GM12864 (cell line): ENCODE results near the gene INPP4B.

Experiments used
- DNase-seq: peaks from one replicate; pipeline ENCODE4 v3.0.0-alpha.2; 2011; ENCODE audit warnings: low read depth
- H3K4me3 ChIP-seq: 2 replicates; pipeline ENCODE4 v1.5.1; 2011; ENCODE audit warnings: mild to moderate bottlenecking, low read depth, low read length, control low read depth
- TF ChIP-seq, protein P1 (sequence below): IDR thresholded peaks from 2 replicates; pipeline ENCODE4 v1.5.1; 2011; ENCODE audit warnings: low read depth, mild to moderate bottlenecking, moderate library complexity, low read length, control low read depth, inconsistent platforms; ENCODE audit errors: missing control alignments

INPP4B gene

DNA sequence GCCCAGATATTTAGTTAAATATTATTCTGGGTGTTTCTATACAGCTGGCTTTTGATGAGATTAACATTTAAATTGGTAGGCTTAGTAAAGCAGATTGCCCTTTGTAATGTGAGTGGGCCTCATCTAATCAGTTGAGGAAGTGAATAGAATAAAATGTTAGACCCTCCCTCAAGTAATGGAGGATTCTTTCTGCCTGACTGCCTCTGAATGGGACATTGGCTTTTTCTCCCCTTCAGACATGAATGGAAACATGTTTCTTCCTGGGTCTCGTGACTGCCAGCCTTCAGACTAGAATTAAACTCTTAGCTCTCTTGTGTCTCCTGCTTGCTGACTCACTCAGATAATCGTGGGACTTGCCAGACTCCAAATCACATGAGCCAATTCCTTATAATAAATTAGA is 266.7 kb downstream of the INPP4B start:
- no peak for DNase-seq
- TF ChIP-seq, protein P1, sequence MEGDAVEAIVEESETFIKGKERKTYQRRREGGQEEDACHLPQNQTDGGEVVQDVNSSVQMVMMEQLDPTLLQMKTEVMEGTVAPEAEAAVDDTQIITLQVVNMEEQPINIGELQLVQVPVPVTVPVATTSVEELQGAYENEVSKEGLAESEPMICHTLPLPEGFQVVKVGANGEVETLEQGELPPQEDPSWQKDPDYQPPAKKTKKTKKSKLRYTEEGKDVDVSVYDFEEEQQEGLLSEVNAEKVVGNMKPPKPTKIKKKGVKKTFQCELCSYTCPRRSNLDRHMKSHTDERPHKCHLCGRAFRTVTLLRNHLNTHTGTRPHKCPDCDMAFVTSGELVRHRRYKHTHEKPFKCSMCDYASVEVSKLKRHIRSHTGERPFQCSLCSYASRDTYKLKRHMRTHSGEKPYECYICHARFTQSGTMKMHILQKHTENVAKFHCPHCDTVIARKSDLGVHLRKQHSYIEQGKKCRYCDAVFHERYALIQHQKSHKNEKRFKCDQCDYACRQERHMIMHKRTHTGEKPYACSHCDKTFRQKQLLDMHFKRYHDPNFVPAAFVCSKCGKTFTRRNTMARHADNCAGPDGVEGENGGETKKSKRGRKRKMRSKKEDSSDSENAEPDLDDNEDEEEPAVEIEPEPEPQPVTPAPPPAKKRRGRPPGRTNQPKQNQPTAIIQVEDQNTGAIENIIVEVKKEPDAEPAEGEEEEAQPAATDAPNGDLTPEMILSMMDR = no peak

DNA sequence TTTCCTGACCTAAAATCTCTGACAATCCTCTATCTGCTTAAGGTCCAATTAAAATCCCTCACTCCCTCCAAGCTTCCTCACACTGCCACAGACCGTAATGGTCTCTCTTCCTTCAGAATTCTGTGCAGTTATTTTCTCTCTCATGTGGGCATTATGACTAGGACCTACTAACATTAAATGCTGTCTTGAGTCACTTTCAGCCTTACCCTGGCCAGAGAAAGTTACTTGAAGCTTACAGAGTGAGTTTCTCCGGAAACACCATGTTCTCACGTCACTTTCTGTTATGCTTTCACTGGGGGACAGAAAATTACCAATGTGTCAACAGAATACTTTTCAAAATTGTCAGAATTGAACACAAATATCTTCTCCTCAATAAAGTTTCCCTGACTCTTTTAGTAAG is 271.8 kb downstream of the INPP4B start:
- no peak overlapping the region for H3K4me3 ChIP-seq
- no peak for DNase-seq
- TF ChIP-seq, protein P1 = no peak

More for the DNA sequence above, 266.7 kb downstream of the INPP4B start:
- no peak overlapping the region for H3K4me3 ChIP-seq

DNA sequence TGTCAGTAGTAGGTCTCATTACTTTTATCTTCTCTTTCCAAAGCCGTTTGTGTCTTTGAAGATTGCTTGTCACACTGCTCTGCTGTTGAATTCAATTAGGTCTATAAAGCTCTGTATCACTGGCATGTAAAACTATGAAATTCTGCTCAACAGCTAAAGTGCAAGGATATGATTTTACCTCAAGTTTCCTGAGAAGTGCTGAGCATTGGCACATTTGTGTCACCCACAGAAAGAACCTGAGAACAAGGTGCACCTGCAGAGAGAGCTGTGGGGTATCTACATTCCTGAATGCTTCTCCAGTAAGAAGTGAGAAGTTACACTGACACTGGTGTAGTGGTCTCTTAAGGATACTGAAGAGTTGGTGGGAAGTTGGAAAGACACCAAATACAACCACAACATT is 274.0 kb downstream of the INPP4B start:
- no peak overlapping the region for H3K4me3 ChIP-seq
- TF ChIP-seq, protein P1 = no peak
- no peak for DNase-seq

GRCh38 chr4:142567620-142568451 is 278.3 kb downstream of the INPP4B start:
- TF ChIP-seq, protein P1 = no peak
- DNase-seq = no peak
- H3K4me3 ChIP-seq = no peak overlapping the region

DNA sequence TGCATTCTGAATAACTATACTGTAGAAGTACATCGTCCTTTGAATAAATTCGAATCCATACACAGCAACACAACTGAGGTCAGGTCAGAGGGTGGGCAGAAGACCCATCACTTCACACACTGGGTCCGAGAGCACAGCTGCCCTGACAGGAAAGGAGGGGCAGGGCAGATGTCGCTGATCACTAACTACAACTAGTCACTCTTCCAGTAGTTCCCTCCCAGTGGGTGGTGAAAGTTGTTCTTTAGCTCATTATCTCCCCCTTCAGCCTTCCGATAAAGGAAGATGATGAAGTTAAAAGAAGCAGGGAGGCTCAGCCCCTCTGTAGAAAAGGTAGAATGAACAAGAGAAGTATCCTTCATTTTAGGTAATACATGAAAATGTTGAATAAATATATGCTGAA is 278.9 kb downstream of the INPP4B start:
- TF ChIP-seq, protein P1 = no peak
- no peak overlapping the region for H3K4me3 ChIP-seq
- no peak for DNase-seq

- DNase-seq = no peak
- no peak overlapping the region for H3K4me3 ChIP-seq
- TF ChIP-seq, protein P1 = no peak
Observed at GRCh38 chr4:142566777-142567176, 279.3 kb downstream of the INPP4B start.

GRCh38 chr4:142566243-142566642 is 279.9 kb downstream of the INPP4B start:
- H3K4me3 ChIP-seq = no peak overlapping the region
- no peak for DNase-seq
- TF ChIP-seq, protein P1 = no peak
